ENCODE measurements around the gene RBMS3.
"Not testable (repeated sequence)": the region's sequence is repeated elsewhere in the genome, so short reads cannot be mapped to it uniquely, and the experiment has no call there.

RBMS3 gene

GRCh38 chr3:29481969-29482767 is 201.3 kb downstream of the RBMS3 start:
- DNase-seq (ENCODE audit: low read depth): no peak

- DNase-seq (ENCODE audit: low read depth): no peak
Observed at GRCh38 chr3:29484633-29485032, 203.8 kb downstream of the RBMS3 start.

GRCh38 chr3:29486096-29486495 is 205.2 kb downstream of the RBMS3 start:
- DNase-seq (ENCODE audit: low read depth): no peak

GRCh38 chr3:29486917-29487316 is 206.0 kb downstream of the RBMS3 start:
- DNase-seq (ENCODE audit: low read depth): no peak

GRCh38 chr3:29488922-29489321 is 208.1 kb downstream of the RBMS3 start:
- DNase-seq (ENCODE audit: low read depth): no peak

- no peak for DNase-seq (ENCODE audit: low read depth)
Observed at GRCh38 chr3:29493109-29493508, 212.2 kb downstream of the RBMS3 start.

GRCh38 chr3:29494305-29495036 is 213.6 kb downstream of the RBMS3 start:
- no peak for DNase-seq (ENCODE audit: low read depth)

GRCh38 chr3:29497282-29497681 is 216.4 kb downstream of the RBMS3 start:
- DNase-seq (ENCODE audit: low read depth): no peak

GRCh38 chr3:29502771-29503170 is 221.9 kb downstream of the RBMS3 start:
- DNase-seq (ENCODE audit: low read depth): no peak

- no peak for DNase-seq (ENCODE audit: low read depth)
Observed at GRCh38 chr3:29503314-29503713, 222.4 kb downstream of the RBMS3 start.

- no peak for DNase-seq (ENCODE audit: low read depth)
Observed at GRCh38 chr3:29503958-29504357, 223.1 kb downstream of the RBMS3 start.

- DNase-seq (ENCODE audit: low read depth): no peak
Observed at GRCh38 chr3:29506502-29506901, 225.6 kb downstream of the RBMS3 start.

GRCh38 chr3:29511701-29512100 is 230.8 kb downstream of the RBMS3 start:
- no peak for DNase-seq (ENCODE audit: low read depth)

GRCh38 chr3:29512641-29513040 is 231.8 kb downstream of the RBMS3 start:
- DNase-seq (ENCODE audit: low read depth): no peak

- DNase-seq (ENCODE audit: low read depth): no peak
Observed at GRCh38 chr3:29513236-29513635, 232.4 kb downstream of the RBMS3 start.

- DNase-seq (ENCODE audit: low read depth): no peak
Observed at GRCh38 chr3:29514170-29514569, 233.3 kb downstream of the RBMS3 start.

- no peak for DNase-seq (ENCODE audit: low read depth)
Observed at GRCh38 chr3:29514912-29515311, 234.0 kb downstream of the RBMS3 start.

GRCh38 chr3:29515451-29515850 is 234.6 kb downstream of the RBMS3 start:
- DNase-seq (ENCODE audit: low read depth): no peak

- no peak for DNase-seq (ENCODE audit: low read depth)
Observed at GRCh38 chr3:29516164-29516563, 235.3 kb downstream of the RBMS3 start.

- no peak for DNase-seq (ENCODE audit: low read depth)
Observed at GRCh38 chr3:29520764-29521163, 239.9 kb downstream of the RBMS3 start.

- no peak for DNase-seq (ENCODE audit: low read depth)
Observed at GRCh38 chr3:29521293-29521692, 240.4 kb downstream of the RBMS3 start.

- DNase-seq (ENCODE audit: low read depth): no peak
Observed at GRCh38 chr3:29521751-29522150, 240.9 kb downstream of the RBMS3 start.

GRCh38 chr3:29524433-29524832 is 243.6 kb downstream of the RBMS3 start:
- not testable (repeated sequence) for DNase-seq (ENCODE audit: low read depth)
